ENCODE results near the gene ATG4A.

DNA sequence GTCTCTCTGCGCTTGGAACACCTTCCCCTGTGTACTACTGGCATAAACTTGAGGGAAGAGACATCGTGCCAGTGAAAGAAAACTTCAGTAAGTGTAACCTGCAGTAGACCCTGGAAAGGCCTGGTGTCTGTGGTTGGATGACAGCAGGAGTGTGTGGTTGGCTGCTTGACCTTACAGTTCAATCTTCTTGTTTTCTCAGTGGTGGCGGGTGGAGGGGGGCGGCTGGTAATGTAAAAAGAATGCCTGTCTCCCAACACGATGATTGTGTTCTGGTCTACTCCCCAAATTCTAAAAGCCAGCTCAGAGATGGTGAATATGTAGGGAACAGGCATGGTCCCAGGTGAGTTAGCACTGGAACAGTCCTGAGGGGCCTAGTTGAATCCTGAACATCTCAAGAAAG is 18.8 kb upstream of the ATG4A start:
- TF ChIP-seq BRCA1 (IDR thresholded peaks at IDR 0.05; ENCODE audit: low read depth, low read length) (no peak), POLR2A (IDR thresholded peaks at IDR 0.05; ENCODE audit: control extremely low read depth in 1 of 2, low read depth in 2 of 2, low read length in 2 of 2) (no peak), EGR1 (IDR thresholded peaks at IDR 0.05; ENCODE audit: borderline replicate concordance, low read depth, low read length) (no peak), EZH2 (IDR thresholded peaks at IDR 0.05; ENCODE audit: low read depth, low read length, severe bottlenecking) (no peak)
- TF ChIP-seq, protein P1, sequence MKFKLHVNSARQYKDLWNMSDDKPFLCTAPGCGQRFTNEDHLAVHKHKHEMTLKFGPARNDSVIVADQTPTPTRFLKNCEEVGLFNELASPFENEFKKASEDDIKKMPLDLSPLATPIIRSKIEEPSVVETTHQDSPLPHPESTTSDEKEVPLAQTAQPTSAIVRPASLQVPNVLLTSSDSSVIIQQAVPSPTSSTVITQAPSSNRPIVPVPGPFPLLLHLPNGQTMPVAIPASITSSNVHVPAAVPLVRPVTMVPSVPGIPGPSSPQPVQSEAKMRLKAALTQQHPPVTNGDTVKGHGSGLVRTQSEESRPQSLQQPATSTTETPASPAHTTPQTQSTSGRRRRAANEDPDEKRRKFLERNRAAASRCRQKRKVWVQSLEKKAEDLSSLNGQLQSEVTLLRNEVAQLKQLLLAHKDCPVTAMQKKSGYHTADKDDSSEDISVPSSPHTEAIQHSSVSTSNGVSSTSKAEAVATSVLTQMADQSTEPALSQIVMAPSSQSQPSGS (IDR thresholded peaks at IDR 0.05; ENCODE audit: low read length) = no peak
- TF ChIP-seq, protein P2, sequence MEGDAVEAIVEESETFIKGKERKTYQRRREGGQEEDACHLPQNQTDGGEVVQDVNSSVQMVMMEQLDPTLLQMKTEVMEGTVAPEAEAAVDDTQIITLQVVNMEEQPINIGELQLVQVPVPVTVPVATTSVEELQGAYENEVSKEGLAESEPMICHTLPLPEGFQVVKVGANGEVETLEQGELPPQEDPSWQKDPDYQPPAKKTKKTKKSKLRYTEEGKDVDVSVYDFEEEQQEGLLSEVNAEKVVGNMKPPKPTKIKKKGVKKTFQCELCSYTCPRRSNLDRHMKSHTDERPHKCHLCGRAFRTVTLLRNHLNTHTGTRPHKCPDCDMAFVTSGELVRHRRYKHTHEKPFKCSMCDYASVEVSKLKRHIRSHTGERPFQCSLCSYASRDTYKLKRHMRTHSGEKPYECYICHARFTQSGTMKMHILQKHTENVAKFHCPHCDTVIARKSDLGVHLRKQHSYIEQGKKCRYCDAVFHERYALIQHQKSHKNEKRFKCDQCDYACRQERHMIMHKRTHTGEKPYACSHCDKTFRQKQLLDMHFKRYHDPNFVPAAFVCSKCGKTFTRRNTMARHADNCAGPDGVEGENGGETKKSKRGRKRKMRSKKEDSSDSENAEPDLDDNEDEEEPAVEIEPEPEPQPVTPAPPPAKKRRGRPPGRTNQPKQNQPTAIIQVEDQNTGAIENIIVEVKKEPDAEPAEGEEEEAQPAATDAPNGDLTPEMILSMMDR (IDR thresholded peaks at IDR 0.05; ENCODE audit: control extremely low read depth in 1 of 3, insufficient read depth in 1 of 3, low read depth in 1 of 3, low read length in 3 of 3) = no peak

All from H1 (cell line).